AG04450 (cell line): ENCODE measurements around the gene DCLK1. TPM values are rescaled to one million over a fixed set of nuclear protein-coding genes. Genes with fewer than 3 reads are reported as not detected.

Experiments used
- CTCF ChIA-PET: fragments of 300-600, 350-600 bp; formaldehyde crosslinking; extraction: SDS; loops from one replicate; lab custom pipeline; 2022; ENCODE audit warnings: antibody characterized with exemption, inconsistent platforms; lab: Charles Lee
- POLR2A ChIA-PET: fragments of 350-600 bp; formaldehyde crosslinking; extraction: SDS; loops from one replicate; lab custom pipeline; 2021; ENCODE audit warnings: antibody characterized with exemption, inconsistent platforms; lab: Yijun Ruan, JAX
- DNase-seq: peaks from one replicate; pipeline ENCODE4 v3.0.0-alpha.2; 2011; ENCODE audit warnings: low read depth, low spot score
- H3K27ac ChIP-seq: one replicate; pipeline ENCODE4 v1.5.1; 2012; ENCODE audit warnings: low read depth, low read length, control low read depth
- H3K27me3 ChIP-seq: one replicate; pipeline ENCODE4 v1.6.0; 2012; ENCODE audit warnings: low read length; ENCODE audit not compliant: control insufficient read depth, insufficient read depth
- H3K4me3 ChIP-seq: 2 replicates; pipeline ENCODE4 v1.5.1; 2011; ENCODE audit warnings: mild to moderate bottlenecking, low read depth, low read length, control low read depth
- H3K9me3 ChIP-seq: 2 replicates; pipeline ENCODE4 v1.5.1; 2012; ENCODE audit warnings: low read length; ENCODE audit not compliant: control insufficient read depth, insufficient read depth
- CTCF ChIP-seq: IDR thresholded peaks from 2 replicates; pipeline ENCODE4 v1.5.1; 2011; ENCODE audit warnings: low read depth, low read length, control low read depth, inconsistent platforms
- polyA plus RNA-seq: library from polyadenylated mRNA; depleted of rRNA; stranded (reverse); fragments of >200 nt; gene quantifications from 2 replicates; pipeline ENCODE4 v1.2.3, GENCODE V29; 2011

The DCLK1 gene
- polyA plus RNA-seq, 1 experiment: not detected

GRCh38 chr13:35957996-35958395 lies 173.2 kb downstream of the DCLK1 start:
- H3K27ac ChIP-seq: no peak overlapping the region
- ChIA-PET CTCF (no interaction called here), POLR2A (no interaction called here)
- no peaks in the 10 kb centered on the region for H3K27me3 ChIP-seq
- H3K9me3 ChIP-seq: no peaks in the 10 kb centered on the region
- TF ChIP-seq CTCF: no peak
- H3K4me3 ChIP-seq: no peak overlapping the region
- no peak for DNase-seq

GRCh38 chr13:35957241-35957731 lies 173.9 kb downstream of the DCLK1 start:
- TF ChIP-seq CTCF: no peak
- H3K27me3 ChIP-seq: no peaks in the 10 kb centered on the region
- CTCF ChIA-PET: no interaction called here
- DNase-seq: no peak
- H3K27ac ChIP-seq: no peak overlapping the region
- no peaks in the 10 kb centered on the region for H3K9me3 ChIP-seq
- POLR2A ChIA-PET: no interaction called here
- no peak overlapping the region for H3K4me3 ChIP-seq

- no peak overlapping the region for H3K27ac ChIP-seq
- no peak overlapping the region for H3K4me3 ChIP-seq
- no peak for TF ChIP-seq CTCF
- ChIA-PET CTCF (no interaction called here), POLR2A (no interaction called here)
- no peaks in the 10 kb centered on the region for H3K27me3 ChIP-seq
- no peaks in the 10 kb centered on the region for H3K9me3 ChIP-seq
- DNase-seq: no peak
Observed at GRCh38 chr13:35956074-35956473, 175.1 kb downstream of the DCLK1 start.

- ChIA-PET POLR2A (no interaction called here), CTCF (interaction anchor here (0.6 to 2.7 kb wide), 19 partner anchors 9 to 788 kb away, joined by 3 to 25 read pairs (median 4); no protein-coding TSS in a partner anchor)
- no peak for DNase-seq
- no peak for TF ChIP-seq CTCF
- Histone ChIP-seq H3K27me3 (no peaks in the 10 kb centered on the region), H3K27ac (no peak overlapping the region), H3K4me3 (no peak overlapping the region), H3K9me3 (no peaks in the 10 kb centered on the region)
Observed at GRCh38 chr13:35954207-35954560, 177.0 kb downstream of the DCLK1 start.

- POLR2A ChIA-PET: no interaction called here
- Histone ChIP-seq H3K27me3 (peaks cover 1% of the 10 kb centered on the region), H3K27ac (no peak overlapping the region), H3K9me3 (no peaks in the 10 kb centered on the region), H3K4me3 (peak overlapping the region; percentile 21)
- DNase-seq: peak; percentile 79
- TF ChIP-seq CTCF: peak; percentile 73
- CTCF ChIA-PET: interaction anchor here (0.6 to 2.7 kb wide), 24 partner anchors 8 to 788 kb away, joined by 3 to 25 read pairs (median 4); no protein-coding TSS in a partner anchor
Observed at GRCh38 chr13:35953537-35954206, 177.5 kb downstream of the DCLK1 start.
